Measurements from ENCODE around the gene CHST13. TPM values are rescaled to one million over a fixed set of nuclear protein-coding genes. Genes with fewer than 3 reads are reported as not detected.

The CHST13 gene
- total RNA-seq, 2 experiments from 2014 or later = not detected

- Mint-ChIP-seq H3K27ac (no peak overlapping the region), H3K4me3 (no peak overlapping the region), H3K36me3 (no peaks in the 10 kb centered on the region), H3K4me1 (no peaks in the 10 kb centered on the region), H3K9me3 (no peaks in the 10 kb centered on the region), H3K27me3 (no peaks in the 10 kb centered on the region)
- DNase-seq = no peak
Measured at GRCh38 chr3:126511291-126511690, 12.7 kb upstream of the CHST13 start.

- H3K9me3 Mint-ChIP-seq = no peaks in the 10 kb centered on the region
- H3K36me3 Mint-ChIP-seq = no peaks in the 10 kb centered on the region
- H3K4me1 Mint-ChIP-seq = no peaks in the 10 kb centered on the region
- no peak overlapping the region for H3K27ac Mint-ChIP-seq
- DNase-seq = no peak
- H3K27me3 Mint-ChIP-seq = no peaks in the 10 kb centered on the region
- H3K4me3 Mint-ChIP-seq = no peak overlapping the region
Measured at GRCh38 chr3:126512026-126512425, 11.9 kb upstream of the CHST13 start.

- Mint-ChIP-seq H3K27ac (no peak overlapping the region), H3K4me1 (no peaks in the 10 kb centered on the region), H3K27me3 (no peaks in the 10 kb centered on the region), H3K9me3 (no peaks in the 10 kb centered on the region), H3K4me3 (no peak overlapping the region), H3K36me3 (no peaks in the 10 kb centered on the region)
- DNase-seq = no peak
Measured at GRCh38 chr3:126512916-126513650, 10.9 kb upstream of the CHST13 start.

GRCh38 chr3:126514161-126514560 lies 9.8 kb upstream of the CHST13 start:
- H3K27me3 Mint-ChIP-seq = no peaks in the 10 kb centered on the region
- no peaks in the 10 kb centered on the region for H3K36me3 Mint-ChIP-seq
- H3K9me3 Mint-ChIP-seq = no peaks in the 10 kb centered on the region
- no peak for DNase-seq
- no peak overlapping the region for H3K27ac Mint-ChIP-seq
- H3K4me3 Mint-ChIP-seq = no peak overlapping the region
- no peaks in the 10 kb centered on the region for H3K4me1 Mint-ChIP-seq

GRCh38 chr3:126515066-126515706 lies 8.8 kb upstream of the CHST13 start:
- no peak for DNase-seq
- H3K4me1 Mint-ChIP-seq = no peaks in the 10 kb centered on the region
- no peak overlapping the region for H3K4me3 Mint-ChIP-seq

GRCh38 chr3:126516152-126516935 lies 7.6 kb upstream of the CHST13 start:
- Mint-ChIP-seq H3K4me1 (no peaks in the 10 kb centered on the region), H3K27me3 (no peaks in the 10 kb centered on the region), H3K27ac (no peak overlapping the region), H3K36me3 (no peaks in the 10 kb centered on the region), H3K4me3 (no peak overlapping the region), H3K9me3 (no peaks in the 10 kb centered on the region)
- no peak for DNase-seq

More at GRCh38 chr3:126515066-126515706, 8.8 kb upstream of the CHST13 start:
- no peaks in the 10 kb centered on the region for H3K36me3 Mint-ChIP-seq
- no peaks in the 10 kb centered on the region for H3K27me3 Mint-ChIP-seq
- H3K9me3 Mint-ChIP-seq = no peaks in the 10 kb centered on the region
- H3K27ac Mint-ChIP-seq = no peak overlapping the region

GRCh38 chr3:126516936-126517290 lies 7.0 kb upstream of the CHST13 start:
- no peak for DNase-seq
- Mint-ChIP-seq H3K4me3 (no peak overlapping the region), H3K4me1 (no peaks in the 10 kb centered on the region), H3K36me3 (no peaks in the 10 kb centered on the region), H3K27ac (no peak overlapping the region), H3K9me3 (no peaks in the 10 kb centered on the region), H3K27me3 (no peaks in the 10 kb centered on the region)

GRCh38 chr3:126517291-126517951 lies 6.5 kb upstream of the CHST13 start, which contains the start of gene UROC1:
UROC1 (minus strand) TSS chr3:126517773; CDS start chr3:126517719, 54 bp downstream.
- H3K36me3 Mint-ChIP-seq = no peaks in the 10 kb centered on the region
- H3K4me1 Mint-ChIP-seq = no peaks in the 10 kb centered on the region

GRCh38 chr3:126517986-126518778 lies 5.8 kb upstream of the CHST13 start:
- Mint-ChIP-seq H3K27ac (no peak overlapping the region), H3K27me3 (peaks cover 11% of the 10 kb centered on the region), H3K4me1 (no peaks in the 10 kb centered on the region), H3K4me3 (no peak overlapping the region), H3K36me3 (no peaks in the 10 kb centered on the region), H3K9me3 (no peaks in the 10 kb centered on the region)
- DNase-seq = no peak

More at GRCh38 chr3:126517291-126517951, 6.5 kb upstream of the CHST13 start, which contains the start of gene UROC1:
- H3K27ac Mint-ChIP-seq = no peak within 1 kb of the TSS
- no peak for DNase-seq
- H3K27me3 Mint-ChIP-seq = peaks cover 4% of the 10 kb centered on the region
- no peak within 1 kb of the TSS for H3K4me3 Mint-ChIP-seq
- H3K9me3 Mint-ChIP-seq = no peaks in the 10 kb centered on the region

GRCh38 chr3:126518779-126519177 lies 5.2 kb upstream of the CHST13 start:
- no peaks in the 10 kb centered on the region for H3K9me3 Mint-ChIP-seq
- H3K36me3 Mint-ChIP-seq = no peaks in the 10 kb centered on the region
- H3K27ac Mint-ChIP-seq = no peak overlapping the region
- H3K4me3 Mint-ChIP-seq = no peak overlapping the region
- H3K4me1 Mint-ChIP-seq = no peaks in the 10 kb centered on the region
- peaks cover 17% of the 10 kb centered on the region for H3K27me3 Mint-ChIP-seq
- DNase-seq = no peak

GRCh38 chr3:126519506-126520455 lies 4.2 kb upstream of the CHST13 start:
- peaks cover 23% of the 10 kb centered on the region for H3K27me3 Mint-ChIP-seq
- H3K27ac Mint-ChIP-seq = no peak overlapping the region
- H3K4me1 Mint-ChIP-seq = no peaks in the 10 kb centered on the region
- H3K36me3 Mint-ChIP-seq = no peaks in the 10 kb centered on the region
- H3K4me3 Mint-ChIP-seq = no peak overlapping the region
- no peak for DNase-seq
- H3K9me3 Mint-ChIP-seq = no peaks in the 10 kb centered on the region

GRCh38 chr3:126521122-126521891 lies 2.6 kb upstream of the CHST13 start:
- H3K27me3 Mint-ChIP-seq = peaks cover 30% of the 10 kb centered on the region
- no peaks in the 10 kb centered on the region for H3K36me3 Mint-ChIP-seq
- no peaks in the 10 kb centered on the region for H3K4me1 Mint-ChIP-seq
- no peak overlapping the region for H3K27ac Mint-ChIP-seq
- H3K9me3 Mint-ChIP-seq = no peaks in the 10 kb centered on the region
- DNase-seq = no peak
- H3K4me3 Mint-ChIP-seq = no peak overlapping the region

- Mint-ChIP-seq H3K27me3 (peaks cover 30% of the 10 kb centered on the region), H3K9me3 (no peaks in the 10 kb centered on the region), H3K4me3 (no peak overlapping the region), H3K36me3 (no peaks in the 10 kb centered on the region), H3K4me1 (no peaks in the 10 kb centered on the region), H3K27ac (no peak overlapping the region)
- peak; percentile 21 for DNase-seq
Measured at GRCh38 chr3:126522363-126522788, 1.6 kb upstream of the CHST13 start.

All from activated naive CD8-positive, alpha-beta T cell treated with anti-CD3 and anti-CD28 coated beads for 36 hours (primary cell).